GM12865 (cell line): ENCODE results near the gene COL23A1.

Experiments
- DNase-seq: peaks from one replicate; pipeline ENCODE4 v3.0.0; 2010; ENCODE audit warnings: low read depth
- H3K4me3 ChIP-seq: 2 replicates; pipeline ENCODE4 v1.5.1; 2011; ENCODE audit warnings: mild to moderate bottlenecking, low read depth, low read length, control low read depth
- CTCF ChIP-seq: IDR thresholded peaks from 2 replicates; pipeline ENCODE4 v1.5.1; 2011; ENCODE audit warnings: low read length, control low read depth, low read depth, inconsistent platforms; ENCODE audit not compliant: insufficient read depth; ENCODE audit errors: missing control alignments

The COL23A1 gene

GRCh38 chr5:178341091-178341850 lies 248.9 kb downstream of the COL23A1 start:
- no peak for TF ChIP-seq CTCF
- no peak for DNase-seq
- no peak overlapping the region for H3K4me3 ChIP-seq

GRCh38 chr5:178340637-178341036 lies 249.6 kb downstream of the COL23A1 start:
- TF ChIP-seq CTCF = no peak
- DNase-seq = no peak
- H3K4me3 ChIP-seq = no peak overlapping the region

GRCh38 chr5:178340187-178340586 lies 250.0 kb downstream of the COL23A1 start:
- H3K4me3 ChIP-seq = no peak overlapping the region
- DNase-seq = no peak
- TF ChIP-seq CTCF = no peak

GRCh38 chr5:178339272-178339671 lies 250.9 kb downstream of the COL23A1 start:
- DNase-seq = no peak
- no peak for TF ChIP-seq CTCF
- no peak overlapping the region for H3K4me3 ChIP-seq

GRCh38 chr5:178338750-178339144 lies 251.4 kb downstream of the COL23A1 start:
- no peak for DNase-seq
- TF ChIP-seq CTCF = no peak
- H3K4me3 ChIP-seq = no peak overlapping the region

- H3K4me3 ChIP-seq = no peak overlapping the region
- DNase-seq = no peak
- TF ChIP-seq CTCF = no peak
Measured at GRCh38 chr5:178338126-178338749, 252.0 kb downstream of the COL23A1 start.
